Stimulated activated CD8-positive, alpha-beta memory T cell treated with anti-CD3 and anti-CD28 coated beads, Interleukin-4, amount 100 ng/mL, for 1 hour (primary cell): ENCODE data around the gene PATE4.
"Not testable (repeated sequence)": the region's sequence is repeated elsewhere in the genome, so short reads cannot be mapped to it uniquely, and the experiment has no call there.

Experiments used
- DNase-seq, 2 donors: peaks; one replicate each; pipeline ENCODE4 v3.0.0-alpha.2; 2020; ENCODE audit warnings: low read depth in 2 of 2, low spot score in 1 of 2

Gene PATE4, protein sequence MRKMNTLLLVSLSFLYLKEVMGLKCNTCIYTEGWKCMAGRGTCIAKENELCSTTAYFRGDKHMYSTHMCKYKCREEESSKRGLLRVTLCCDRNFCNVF

DNA sequence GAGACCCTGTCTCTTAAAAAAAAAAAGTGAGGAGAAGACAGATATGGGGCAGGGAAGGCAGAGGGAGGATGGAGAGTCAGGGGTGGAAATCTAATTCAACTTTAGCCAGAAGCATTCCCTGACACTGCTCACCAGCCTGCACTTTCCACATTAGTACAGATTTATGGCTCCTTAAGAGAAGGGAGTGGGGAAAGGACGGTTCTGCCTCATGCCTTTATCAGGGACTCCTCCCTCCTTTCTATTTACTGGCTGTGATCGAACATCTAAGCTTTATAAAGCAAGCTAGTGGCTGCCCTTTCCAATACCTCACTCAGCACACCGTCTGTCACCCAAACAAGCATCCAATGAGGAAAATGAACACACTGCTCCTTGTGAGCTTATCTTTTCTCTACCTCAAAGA is at the start of gene PATE4:
TSS of gene PATE4 (plus strand) at position 301 of the 400 bp plus-strand sequence. CDS start at position 345, 44 bp downstream.
- DNase-seq, result no peak

DNA sequence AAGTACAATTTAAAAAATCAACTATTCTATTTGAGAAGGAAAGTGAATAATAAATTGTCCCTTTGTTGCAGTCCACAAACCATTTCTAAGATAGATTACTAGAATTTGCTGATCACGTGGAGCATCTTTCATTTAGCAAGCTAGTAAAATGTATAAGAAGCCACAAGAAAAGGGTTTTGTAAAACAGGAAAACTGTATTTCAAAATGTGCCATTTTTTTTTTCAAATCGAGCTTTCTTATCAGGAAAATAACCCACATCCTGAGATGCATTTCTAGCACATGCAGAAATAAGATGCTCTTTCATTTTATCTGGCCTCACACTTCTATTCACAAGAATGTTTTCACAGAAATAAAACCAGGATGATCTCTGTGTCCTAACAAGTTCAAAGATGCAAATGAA is 48.4 kb upstream of the PATE4 start:
- no peak for DNase-seq

DNA sequence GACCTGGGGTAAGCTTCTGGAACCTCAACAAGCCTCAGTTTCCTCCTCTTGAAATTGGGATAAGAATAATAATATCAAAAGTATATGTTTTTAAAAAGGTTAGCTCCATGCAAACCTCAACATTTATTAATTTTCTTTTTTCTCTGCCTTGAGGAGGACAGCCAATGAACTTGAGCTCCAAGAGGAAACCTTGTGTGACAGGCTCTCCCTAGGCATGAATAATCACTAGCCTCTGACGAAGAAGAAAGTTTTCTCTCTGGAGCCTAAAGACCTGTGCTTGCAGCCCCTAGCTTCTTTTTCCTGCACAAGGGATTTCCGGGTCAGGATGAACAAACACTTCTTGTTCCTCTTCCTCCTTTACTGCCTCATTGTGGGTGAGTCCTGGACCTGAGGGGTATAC is 45.3 kb upstream of the PATE4 start, which contains the start of gene PATE3:
TSS of gene PATE3 (plus strand) at position 301 of the 400 bp plus-strand sequence. CDS start at position 326, 25 bp downstream.
- DNase-seq, result no peak

DNA sequence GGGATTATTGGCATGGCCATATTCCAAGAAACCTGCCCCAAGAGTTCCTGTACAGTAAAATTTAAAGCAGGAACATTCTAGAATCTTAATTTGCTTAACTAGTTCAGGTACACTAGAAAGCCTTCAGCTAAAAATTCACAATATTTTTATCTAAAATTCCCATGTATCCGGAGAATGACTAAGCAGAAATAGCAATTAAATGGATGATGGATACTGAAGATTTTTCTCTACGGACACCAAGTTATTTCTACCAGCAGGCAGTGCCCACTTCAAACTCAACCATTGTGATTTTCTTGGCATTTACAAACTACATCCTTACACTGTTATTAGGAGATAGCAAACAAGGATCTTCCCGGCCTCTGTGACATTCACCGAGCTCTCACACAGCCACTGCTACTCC is 42.3 kb upstream of the PATE4 start:
- DNase-seq, result no peak

DNA sequence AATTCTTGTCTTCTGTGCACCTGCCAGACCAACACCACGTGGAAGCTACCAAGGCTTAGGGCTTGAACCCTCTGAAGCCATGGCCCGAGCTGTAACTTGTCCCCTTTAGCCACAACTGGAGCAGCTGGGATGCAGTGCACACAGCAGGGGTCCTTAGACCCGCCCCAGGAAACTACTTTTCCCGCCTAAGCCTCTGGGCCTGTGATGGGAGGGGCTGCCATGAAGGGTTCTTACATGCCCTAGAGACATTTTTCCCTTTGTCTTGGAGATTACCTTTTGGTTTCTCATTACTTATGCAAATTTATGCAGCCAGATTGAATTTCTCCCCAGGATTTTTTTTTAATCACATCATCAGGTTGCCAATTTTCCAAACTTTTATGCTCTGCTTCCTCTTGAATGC is 35.5 kb upstream of the PATE4 start:
- no peak for DNase-seq

DNA sequence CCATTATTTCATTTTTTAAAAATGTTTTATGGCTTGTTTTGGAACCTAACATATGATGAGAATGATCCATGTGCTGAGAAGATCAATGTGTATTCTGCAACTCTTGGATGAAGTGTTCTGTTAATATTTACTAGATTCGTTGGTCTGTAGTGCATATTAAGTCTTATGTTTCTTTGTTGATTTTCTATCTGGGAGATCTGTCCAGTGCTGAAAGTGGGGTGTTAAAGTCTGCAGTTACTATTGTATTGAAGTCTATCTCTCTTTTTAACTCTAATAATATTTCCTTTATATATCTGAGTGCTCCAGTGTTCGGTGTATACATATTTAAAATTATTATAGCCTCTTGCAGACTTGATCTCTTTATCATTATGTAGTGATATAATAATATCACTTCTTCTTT is 33.3 kb upstream of the PATE4 start:
- DNase-seq, result no peak

DNA sequence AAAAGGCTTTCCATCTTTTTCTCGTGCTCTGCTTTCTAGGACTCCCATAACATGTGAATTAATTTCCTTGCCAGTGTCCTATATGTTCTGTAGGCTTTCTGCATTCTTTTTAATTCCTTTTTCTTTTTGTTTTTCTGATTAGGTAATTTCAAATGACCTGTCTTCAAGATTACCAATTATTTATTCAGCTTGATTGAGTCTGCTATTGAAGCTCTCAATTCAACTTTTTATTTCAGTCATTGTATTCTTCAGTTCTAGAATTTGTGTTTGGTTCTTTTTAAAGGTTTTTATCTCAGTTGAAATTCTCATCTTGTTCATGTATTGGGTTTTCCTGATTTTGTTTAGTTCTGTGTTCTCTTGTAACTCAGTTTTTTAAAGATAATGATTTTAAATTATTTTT is 30.7 kb upstream of the PATE4 start:
- DNase-seq, result no peak

DNA sequence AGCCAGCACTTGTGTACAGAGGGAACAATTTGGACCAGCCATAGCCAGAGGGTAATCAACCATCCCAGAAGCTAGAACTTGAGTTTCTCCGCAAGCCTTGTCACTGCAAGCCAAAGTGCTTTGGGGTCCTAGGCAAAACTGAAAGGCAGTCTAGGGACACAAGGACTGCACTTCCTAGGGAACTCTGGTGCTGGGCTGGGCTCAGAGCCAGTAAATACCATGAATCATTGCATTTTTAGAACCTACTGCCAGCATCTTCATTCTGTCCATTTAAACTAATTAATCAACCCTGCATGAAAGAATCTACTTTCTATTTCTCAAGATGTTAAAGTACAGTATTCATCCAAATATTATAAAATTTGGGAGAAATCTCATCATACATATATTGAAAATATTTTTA is 25.2 kb upstream of the PATE4 start:
- DNase-seq, result no peak

DNA sequence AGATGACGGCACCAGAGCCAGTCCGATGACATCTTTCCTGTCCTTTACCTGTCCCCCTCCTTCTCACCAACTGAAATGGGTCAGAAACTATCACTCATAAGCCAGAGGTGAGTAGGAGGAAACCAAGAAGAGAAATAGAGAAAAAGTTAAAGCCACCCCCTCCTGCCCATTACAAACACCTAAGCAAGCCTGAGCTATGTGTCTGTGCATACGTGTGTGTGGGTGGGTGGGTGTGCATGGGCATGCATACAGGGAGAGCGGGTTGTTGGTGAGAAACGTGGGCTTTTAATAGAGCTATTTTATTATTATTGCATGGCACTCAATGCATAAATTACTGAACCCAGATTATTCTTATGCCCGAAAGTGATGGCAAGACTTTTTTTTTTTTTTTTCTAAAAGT is 2.6 kb downstream of the PATE4 start:
- DNase-seq, result no peak

DNA sequence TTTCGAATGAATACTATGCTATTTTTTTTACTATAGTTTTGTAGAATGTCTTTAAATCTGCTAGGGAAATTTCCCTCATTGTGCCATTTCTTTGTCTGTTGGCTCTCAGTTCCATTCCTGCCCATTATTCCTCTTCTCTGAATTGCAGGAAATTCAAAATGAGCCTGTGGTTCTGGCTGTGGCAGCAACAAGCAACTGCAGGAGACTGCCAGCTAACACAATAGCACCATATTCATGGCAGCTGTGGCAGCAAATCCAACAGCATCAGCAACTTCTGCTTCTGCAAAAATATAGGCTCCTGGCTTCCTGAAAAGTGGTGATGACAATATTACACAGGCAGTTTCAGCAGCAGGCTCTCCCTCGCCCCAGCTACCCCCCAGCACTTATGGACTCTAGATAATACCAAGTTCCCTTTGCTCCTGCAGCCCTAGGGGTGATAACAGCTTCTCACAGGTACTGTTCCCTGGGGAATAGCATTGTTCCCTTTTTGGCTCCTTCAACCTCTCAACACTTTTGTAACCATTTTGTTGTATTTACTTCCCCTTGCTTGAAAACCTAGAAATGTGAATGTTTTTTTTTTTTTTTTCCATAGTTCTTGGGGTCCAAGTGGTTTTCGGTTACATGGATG is 9.3 kb downstream of the PATE4 start:
- no peak for DNase-seq

DNA sequence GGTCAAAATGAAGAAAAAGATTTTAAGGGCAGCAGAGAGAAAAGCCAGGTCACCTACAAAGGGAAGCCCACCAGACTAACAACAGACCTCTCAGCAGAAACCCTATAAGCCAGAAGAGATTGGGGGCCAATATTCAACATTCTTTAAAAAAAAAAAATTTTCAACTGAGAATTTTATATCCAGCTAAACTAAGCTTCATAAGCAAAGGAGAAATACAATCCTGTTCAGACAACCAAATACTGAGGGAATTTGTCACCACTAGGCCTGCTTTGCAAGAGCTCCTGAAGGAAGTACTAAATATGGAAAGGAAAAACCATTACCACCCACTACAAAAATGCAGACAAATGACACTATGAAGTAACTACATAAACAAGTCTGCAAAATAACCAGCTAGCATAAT is 13.1 kb downstream of the PATE4 start:
- DNase-seq, result no peak

DNA sequence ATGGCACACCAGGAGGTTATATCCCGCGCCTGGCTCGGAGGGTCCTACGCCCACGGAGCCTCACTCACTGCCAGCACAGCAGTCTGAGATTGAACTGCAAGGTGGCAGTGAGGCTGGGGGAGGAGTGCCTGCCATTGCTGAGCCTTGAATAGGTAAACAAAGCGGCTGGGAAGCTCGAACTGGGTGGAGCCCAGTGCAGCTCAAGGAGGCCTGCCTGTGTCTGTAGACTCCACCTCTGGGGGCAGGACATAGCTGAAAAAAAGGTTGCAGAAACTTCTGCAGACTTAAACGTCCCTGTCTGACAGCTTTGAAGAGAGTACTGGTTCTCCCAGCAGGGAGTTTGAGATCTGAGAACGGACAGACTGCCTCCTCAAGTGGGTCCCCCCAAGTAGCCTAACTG is 24.6 kb downstream of the PATE4 start:
- DNase-seq, result not testable (repeated sequence)

DNA sequence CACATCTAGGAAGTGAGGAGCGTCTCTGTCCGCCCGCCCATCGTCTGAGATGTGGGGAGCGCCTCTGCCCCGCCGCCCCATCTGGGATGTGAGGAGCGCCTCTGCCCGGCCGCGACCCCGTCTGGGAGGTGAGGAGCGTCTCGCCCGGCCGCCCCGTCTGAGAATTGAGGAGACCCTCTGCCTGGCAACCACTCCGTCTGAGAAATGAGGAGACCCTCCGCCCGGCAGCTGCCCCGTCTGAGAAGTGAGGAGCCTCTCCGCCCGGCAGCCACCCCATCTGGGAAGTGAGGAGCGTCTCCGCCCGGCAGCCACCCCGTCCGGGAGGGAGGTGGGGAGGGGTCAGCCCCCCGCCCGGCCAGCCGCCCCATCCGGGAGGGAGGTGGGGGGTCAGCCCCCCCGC is 29.7 kb downstream of the PATE4 start:
- DNase-seq, result not testable (repeated sequence)

DNA sequence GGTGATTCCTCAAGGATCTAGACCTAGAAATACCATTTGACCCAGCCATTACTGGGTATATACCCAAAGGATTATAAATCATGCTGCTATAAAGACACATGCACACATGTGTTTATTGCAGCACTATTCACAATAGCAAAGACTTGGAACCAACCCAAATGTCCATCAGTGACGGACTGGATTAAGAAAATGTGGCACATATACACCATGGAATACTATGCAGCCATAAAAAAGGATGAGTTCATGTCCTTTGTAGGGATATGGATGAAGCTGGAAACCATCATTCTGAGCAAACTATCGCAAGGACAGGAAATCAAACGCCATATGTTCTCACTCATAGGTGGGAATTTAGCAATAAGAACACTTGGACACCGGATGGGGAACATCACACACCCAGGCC is 32.2 kb downstream of the PATE4 start:
- DNase-seq, result not testable (repeated sequence)

DNA sequence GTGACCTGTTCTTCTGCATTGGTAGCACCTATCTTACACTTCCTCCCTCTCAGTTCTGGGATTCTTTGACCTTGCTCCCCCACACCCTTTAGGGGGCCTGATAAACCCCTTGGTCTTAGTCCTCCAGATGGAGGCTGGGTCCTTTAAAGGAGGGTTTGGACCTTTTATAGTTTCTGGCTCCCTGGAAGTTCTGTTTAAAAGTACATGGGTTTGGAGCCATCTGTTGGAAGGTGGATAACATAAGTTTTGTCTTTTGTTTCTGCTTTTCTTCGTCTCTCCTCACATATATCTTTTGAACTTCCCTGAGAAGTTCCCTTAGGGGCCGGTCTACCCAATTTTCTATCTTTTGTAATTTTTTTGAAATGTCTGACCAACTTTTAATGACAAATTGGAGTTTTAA is 36.4 kb downstream of the PATE4 start:
- no peak for DNase-seq

DNA sequence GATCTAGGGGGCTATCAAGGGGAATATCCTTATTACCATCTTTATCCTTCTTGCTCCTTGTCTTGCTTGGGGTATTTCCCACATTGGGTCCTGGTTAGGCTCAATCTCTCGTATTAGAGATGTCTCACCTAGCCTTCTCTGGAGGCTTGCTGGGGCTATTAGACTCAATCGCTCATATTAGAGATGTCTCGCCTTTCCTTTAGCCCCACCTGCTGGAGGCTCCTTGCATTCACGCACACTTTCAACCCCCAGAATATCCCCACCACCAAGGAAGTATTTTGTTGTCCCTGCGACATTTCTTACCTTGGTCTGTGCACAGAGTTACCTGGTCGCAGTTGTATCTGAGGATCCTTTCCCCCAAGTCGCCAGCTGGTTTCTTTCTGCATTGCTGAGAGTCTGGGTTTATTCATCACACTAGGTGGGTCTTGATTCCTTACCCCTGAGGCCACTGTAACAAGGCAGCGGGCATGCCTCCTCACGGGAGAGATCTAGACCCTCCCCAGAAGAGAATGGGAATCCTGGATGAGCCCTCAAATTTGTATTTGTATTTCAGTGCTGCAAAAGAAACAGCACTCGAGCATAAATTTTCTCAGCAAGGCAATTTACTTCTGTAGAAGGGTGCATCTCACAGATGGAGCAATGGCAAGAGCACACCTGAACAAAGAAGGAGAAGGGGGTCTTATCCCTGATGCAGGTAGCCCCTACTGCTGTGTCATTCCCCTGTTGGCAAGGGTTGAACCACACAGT is 38.4 kb downstream of the PATE4 start:
- DNase-seq, result no peak

DNA sequence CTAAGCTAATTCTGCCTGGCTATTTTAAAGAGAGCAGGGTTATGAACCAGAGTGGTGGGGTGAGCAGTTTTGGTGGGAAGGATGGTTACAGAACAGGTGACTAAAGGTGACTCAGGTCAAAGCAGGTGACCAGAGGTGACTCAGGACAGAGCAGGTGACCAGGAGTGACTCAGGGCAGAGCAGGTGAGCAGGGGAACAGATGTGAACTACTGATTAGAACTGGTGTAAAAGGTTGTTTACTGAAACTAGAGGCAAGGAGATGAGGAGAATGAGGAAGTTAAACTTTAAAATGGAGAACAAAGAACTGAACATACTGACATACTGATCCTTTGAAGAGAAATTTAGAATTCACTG is 39.0 kb downstream of the PATE4 start:
- DNase-seq, result no peak

DNA sequence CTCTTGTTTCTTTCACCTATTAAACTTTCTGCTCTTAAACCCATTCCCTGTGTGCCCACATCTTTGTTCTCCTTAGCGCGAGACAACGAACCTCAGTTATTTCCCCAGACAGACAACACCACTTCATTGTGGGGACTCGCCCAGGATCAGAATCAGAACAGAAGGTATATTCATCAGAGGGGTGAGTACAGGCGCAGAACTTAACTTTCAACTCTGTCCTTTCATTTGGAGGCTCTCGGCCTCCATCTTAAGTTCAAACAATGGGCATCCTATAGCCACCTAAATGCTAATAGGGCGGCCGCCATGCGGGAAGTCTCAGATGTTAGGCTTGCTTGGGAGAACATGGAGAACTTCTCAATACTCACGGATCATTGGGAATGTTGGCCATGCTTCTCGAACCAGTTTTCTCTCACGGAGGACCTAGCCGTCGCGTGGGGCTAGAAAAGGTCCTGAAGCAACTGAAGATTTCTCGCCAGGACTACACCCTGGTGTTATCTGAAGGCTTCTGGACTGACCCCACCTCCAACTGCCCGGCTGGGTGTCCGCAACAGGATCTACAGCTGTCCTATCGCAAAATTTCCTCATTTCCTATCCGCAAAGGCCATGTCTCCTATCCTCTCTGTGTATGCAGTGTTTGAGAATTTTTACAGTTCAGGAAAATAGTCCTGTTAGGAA is 40.9 kb downstream of the PATE4 start:
- DNase-seq, result no peak

DNA sequence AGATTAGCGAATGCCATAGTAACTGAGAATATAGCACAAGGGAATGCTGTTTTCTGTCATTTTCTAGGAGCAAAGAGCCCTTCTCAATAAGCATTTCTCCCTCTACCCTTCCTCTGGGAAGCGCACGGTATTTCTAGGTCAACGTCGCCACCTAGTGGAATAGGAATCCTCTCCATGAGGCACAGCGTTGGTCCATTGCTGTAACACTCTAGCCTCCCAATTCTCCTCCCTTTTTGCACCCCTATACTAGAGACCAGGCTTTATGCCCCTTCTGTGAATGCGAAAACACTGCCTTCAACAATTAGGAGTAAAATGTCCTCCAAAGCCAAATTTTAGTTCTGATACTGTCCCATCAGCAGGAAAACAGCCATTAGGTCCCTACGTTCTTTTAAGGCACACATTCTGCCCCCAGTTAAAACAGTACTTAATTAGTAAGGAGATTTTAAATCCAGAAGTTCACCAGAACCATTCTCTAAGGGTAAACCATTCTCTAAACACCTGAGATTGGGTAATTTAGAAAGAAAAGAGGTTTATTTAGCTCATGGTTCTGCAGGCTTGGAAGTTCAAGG is 41.5 kb downstream of the PATE4 start:
- no peak for DNase-seq

DNA sequence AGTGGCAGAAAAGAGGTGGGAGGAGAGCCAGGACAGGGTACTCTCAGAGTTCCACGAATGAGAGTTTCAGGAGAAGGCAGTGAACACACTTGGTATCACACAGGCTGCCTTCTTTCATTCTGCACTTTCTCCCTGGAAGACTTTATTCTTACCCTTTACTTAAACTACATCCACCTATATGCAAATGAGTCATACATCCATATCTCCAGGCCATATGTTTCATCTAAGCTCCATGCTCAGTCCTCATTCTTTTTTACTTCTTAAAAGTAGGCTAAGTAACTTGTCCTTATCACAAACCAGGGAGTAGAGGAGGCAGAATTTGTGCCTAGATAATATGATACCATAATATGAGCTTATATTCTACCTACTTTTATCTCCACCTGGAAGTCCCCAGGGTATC is 48.2 kb downstream of the PATE4 start:
- no peak for DNase-seq

DNA sequence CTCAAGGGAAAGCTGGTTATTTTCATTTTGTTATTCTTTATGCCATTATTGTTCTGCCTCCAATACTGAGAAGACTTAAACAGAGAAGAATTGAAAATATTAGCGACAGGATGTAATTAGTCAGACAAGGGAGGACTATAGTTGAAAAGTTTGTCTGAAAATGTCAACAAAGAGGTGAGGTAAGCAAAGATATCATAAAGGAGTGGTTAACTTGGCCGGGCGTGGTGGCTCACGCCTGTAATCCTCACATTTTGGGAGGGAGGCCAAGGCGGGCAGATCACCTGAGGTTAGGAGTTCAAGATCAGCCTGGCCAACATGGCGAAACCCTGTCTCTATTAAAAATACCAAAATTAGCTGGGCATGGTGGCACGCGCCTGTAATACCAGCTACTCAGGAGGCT is 50.3 kb downstream of the PATE4 start:
- no peak for DNase-seq

DNA sequence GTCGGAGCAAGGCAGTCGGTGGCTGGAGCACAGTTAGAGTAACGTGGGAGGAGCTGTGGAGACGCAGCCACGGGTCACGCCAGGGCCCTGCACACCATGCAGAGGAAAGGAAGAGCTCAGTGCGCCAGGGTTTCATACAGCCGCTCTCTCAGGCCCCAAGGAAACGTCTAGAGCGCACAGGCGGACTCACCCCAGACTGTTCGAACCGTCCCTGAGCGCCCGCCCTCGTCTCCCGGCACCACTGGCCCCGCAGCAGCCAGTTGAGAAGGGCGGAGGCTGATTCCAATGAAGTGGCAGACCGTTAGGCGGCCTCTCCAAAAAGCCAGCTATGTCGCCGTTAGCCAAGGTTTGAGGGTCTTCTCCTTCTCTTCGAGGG is 53.9 kb downstream of the PATE4 start:
- no peak for DNase-seq
